NOMO-1 treated with DMSO at 0.1 percent for 48 hours (cell line): ENCODE data around the gene SPRYD3.
"Not testable (repeated sequence)": the region's sequence is repeated elsewhere in the genome, so short reads cannot be mapped to it uniquely, and the experiment has no call there.

Experiments
- DNase-seq: peaks from one replicate; lab custom pipeline; 2025; ENCODE audit not compliant: unreplicated experiment; lab: John Stamatoyannopoulos, UW

Gene SPRYD3

DNA sequence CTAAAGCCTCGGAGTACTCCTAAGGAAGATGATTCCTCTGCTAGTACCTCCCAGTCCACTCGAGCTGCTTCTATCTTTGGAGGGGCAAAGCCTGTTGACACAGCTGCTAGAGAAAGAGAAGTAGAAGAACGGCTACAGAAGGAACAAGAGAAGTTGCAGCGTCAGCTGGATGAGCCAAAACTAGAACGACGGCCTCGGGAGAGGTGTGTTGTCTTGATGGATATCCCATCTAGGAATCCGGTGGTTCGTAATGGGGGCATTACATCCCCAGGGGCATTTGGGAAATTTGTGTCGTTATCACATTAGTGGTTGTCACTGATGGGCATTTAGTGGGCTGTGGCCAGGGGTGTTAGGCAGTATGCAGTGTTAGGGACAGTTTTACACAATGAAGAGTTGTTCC, 45.4 kb downstream of the SPRYD3 start:
- not testable (repeated sequence) for DNase-seq

DNA sequence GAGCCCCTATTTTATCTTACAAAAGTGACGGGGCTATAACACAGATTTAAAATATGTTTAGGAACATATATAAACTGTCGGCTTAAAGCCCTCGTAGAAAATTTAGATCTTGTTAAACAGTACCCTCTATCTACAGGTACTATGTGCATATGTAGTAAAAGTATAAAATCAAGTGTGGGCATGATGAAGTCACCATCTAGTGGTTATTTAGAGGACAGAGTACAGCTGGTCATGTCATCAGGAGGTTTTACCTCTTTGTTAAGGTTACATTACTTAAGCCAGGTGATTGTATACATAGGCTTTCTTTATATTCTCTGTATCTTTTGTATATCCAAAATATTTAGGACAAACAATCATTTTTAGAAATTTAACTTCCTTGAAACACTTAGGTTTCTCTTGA, 47.6 kb downstream of the SPRYD3 start:
- no peak for DNase-seq

- not testable (repeated sequence) for DNase-seq
Observed at GRCh38 chr12:53027014-53027413, 52.2 kb downstream of the SPRYD3 start.

DNA sequence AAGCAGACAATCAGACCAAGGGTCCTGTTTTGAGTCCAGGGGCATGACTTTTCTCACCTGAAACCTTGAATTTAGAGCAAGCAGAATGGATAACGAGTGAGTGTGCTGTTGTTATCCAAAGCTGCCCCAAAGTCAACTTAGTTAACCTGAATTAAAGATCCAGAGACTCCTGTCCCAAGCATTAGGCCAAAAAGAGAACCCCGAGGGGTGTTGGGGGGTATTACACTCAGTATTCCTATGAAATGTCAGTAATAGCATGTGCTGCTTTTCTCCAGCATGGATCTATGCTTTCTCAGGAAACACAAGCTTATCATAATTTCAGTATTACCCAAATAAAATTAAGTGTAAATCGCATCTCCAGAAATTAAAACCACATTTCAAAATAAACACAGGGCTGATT, 53.9 kb downstream of the SPRYD3 start:
- no peak for DNase-seq

GRCh38 chr12:53014709-53015108, 64.5 kb downstream of the SPRYD3 start:
- no peak for DNase-seq
